PC-9 (cell line): ENCODE measurements around the gene GOLGA8J.

Experiments used
- CTCF ChIP-seq: fragments of 200-600 bp; sonication (generic); conservative IDR thresholded peaks from 2 replicates; pipeline ENCODE4 v1.6.1; 2017; ENCODE audit warnings: mixed run types, antibody characterized with exemption, mild to moderate bottlenecking, moderate library complexity
- EZH2 ChIP-seq: fragments of 200-600 bp; sonication (generic); IDR thresholded peaks from 2 replicates; pipeline ENCODE4 v1.8.0; 2017; ENCODE audit warnings: antibody characterized with exemption, low read depth

- no peak for TF ChIP-seq CTCF
- no peak for TF ChIP-seq EZH2
These were observed 18.8 kb upstream of the GOLGA8J start for GRCh38 chr15:30063835-30064546.
